DOHH2 (cell line): ENCODE measurements around the gene BCL2A1.

Source experiments
- H3F3A ChIP-seq: fragments of 200-600 bp; sonication (generic), shearing (Covaris generic); 2 replicates; pipeline ENCODE4 v1.6.0; 2016; ENCODE audit warnings: antibody characterized with exemption, mild to moderate bottlenecking; ENCODE audit not compliant: control insufficient read depth, insufficient read depth
- H3K27ac ChIP-seq: fragments of 200-600 bp; sonication (generic); 2 replicates; pipeline ENCODE4 v1.5.1; 2014; ENCODE audit warnings: low read depth, mild to moderate bottlenecking, low read length, moderate library complexity
- H3K27me3 ChIP-seq: fragments of 200-600 bp; sonication (generic); 2 replicates; pipeline ENCODE4 v1.6.1; 2014; ENCODE audit warnings: mild to moderate bottlenecking, low read length, mixed read lengths; ENCODE audit not compliant: control insufficient read depth
- H3K36me3 ChIP-seq: fragments of 200-600 bp; sonication (generic); 2 replicates; pipeline ENCODE4 v1.6.1; 2014; ENCODE audit warnings: mild to moderate bottlenecking, low read length, moderate library complexity, mixed read lengths; ENCODE audit not compliant: control insufficient read depth
- H3K4me1 ChIP-seq: fragments of 200-600 bp; sonication (generic); 2 replicates; pipeline ENCODE4 v1.6.1; 2014; ENCODE audit warnings: mild to moderate bottlenecking, low read length, mixed read lengths; ENCODE audit not compliant: control insufficient read depth
- H3K4me2 ChIP-seq: fragments of 200-600 bp; sonication (generic); 2 replicates; pipeline ENCODE4 v1.6.0; 2014; ENCODE audit warnings: mild to moderate bottlenecking, low read length, moderate library complexity
- H3K4me3 ChIP-seq: fragments of 200-600 bp; sonication (generic); 2 replicates; pipeline ENCODE4 v1.5.1; 2014; ENCODE audit warnings: mild to moderate bottlenecking, low read length, mixed read lengths
- H3K79me2 ChIP-seq: fragments of 200-600 bp; sonication (generic); 2 replicates; pipeline ENCODE4 v1.6.1; 2014; ENCODE audit warnings: mild to moderate bottlenecking, low read length, mixed read lengths; ENCODE audit not compliant: control insufficient read depth
- H3K9me2 ChIP-seq: fragments of 200-600 bp; sonication (generic); replicated peaks from 2 replicates; pipeline ENCODE4 v1.6.1; 2014; ENCODE audit warnings: mild to moderate bottlenecking, low read length, mixed read lengths; ENCODE audit not compliant: control insufficient read depth
- H3K9me3 ChIP-seq: fragments of 200-600 bp; sonication (generic); 2 replicates; pipeline ENCODE4 v1.6.1; 2014; ENCODE audit warnings: antibody characterized with exemption, low read length, mixed read lengths; ENCODE audit not compliant: control insufficient read depth, insufficient read depth
- H4K20me1 ChIP-seq: fragments of 200-600 bp; sonication (generic); 2 replicates; pipeline ENCODE4 v1.6.0; 2014; ENCODE audit warnings: low read depth, mild to moderate bottlenecking, antibody characterized with exemption, low read length, moderate library complexity; ENCODE audit not compliant: control insufficient read depth, insufficient read depth
- EZH2phosphoT487 ChIP-seq: fragments of 200-600 bp; sonication (generic); IDR thresholded peaks from 2 replicates; pipeline ENCODE4 v1.6.1; 2017; ENCODE audit warnings: borderline replicate concordance, mild to moderate bottlenecking, antibody characterized with exemption, low read length, moderate library complexity, mixed read lengths
- TF ChIP-seq, protein P1 (sequence below): fragments of 200-600 bp; sonication (generic); IDR thresholded peaks from one replicate; pipeline ENCODE4 v1.5.1; 2014; ENCODE audit warnings: antibody characterized with exemption, mild to moderate bottlenecking, low read depth, low read length; ENCODE audit not compliant: poor library complexity, severe bottlenecking

Gene BCL2A1

DNA sequence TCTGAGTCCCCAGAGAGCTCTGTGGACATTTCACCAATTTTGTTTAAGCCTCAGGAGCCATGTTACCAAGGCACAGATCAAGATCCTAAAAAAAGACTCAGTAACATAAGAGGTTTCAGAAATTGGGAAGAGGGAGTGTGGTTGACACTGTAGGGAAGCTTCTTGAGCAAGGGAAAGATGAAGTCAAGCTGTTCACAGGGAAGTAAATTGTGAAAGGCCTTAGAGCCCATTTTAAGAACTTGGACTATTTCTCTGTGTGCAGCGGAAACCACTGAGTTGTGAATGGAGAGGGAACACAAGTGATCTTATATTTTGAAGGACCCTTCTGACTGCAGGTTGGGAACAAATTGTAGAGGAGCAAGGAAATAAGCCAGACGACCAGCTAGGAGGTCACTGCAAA is 18.7 kb downstream of the BCL2A1 start:
- no peak overlapping the region for H3K4me2 ChIP-seq
- TF ChIP-seq, protein P1, sequence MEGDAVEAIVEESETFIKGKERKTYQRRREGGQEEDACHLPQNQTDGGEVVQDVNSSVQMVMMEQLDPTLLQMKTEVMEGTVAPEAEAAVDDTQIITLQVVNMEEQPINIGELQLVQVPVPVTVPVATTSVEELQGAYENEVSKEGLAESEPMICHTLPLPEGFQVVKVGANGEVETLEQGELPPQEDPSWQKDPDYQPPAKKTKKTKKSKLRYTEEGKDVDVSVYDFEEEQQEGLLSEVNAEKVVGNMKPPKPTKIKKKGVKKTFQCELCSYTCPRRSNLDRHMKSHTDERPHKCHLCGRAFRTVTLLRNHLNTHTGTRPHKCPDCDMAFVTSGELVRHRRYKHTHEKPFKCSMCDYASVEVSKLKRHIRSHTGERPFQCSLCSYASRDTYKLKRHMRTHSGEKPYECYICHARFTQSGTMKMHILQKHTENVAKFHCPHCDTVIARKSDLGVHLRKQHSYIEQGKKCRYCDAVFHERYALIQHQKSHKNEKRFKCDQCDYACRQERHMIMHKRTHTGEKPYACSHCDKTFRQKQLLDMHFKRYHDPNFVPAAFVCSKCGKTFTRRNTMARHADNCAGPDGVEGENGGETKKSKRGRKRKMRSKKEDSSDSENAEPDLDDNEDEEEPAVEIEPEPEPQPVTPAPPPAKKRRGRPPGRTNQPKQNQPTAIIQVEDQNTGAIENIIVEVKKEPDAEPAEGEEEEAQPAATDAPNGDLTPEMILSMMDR = no peak
- no peak for TF ChIP-seq EZH2phosphoT487
- H3K4me1 ChIP-seq = peaks cover 43% of the 10 kb centered on the region
- no peaks in the 10 kb centered on the region for H4K20me1 ChIP-seq
- H3K9me2 ChIP-seq = no peaks in the 10 kb centered on the region
- no peaks in the 10 kb centered on the region for H3K36me3 ChIP-seq
- no peaks in the 10 kb centered on the region for H3K9me3 ChIP-seq
- H3K79me2 ChIP-seq = no peaks in the 10 kb centered on the region
- H3K27me3 ChIP-seq = no peaks in the 10 kb centered on the region
- H3F3A ChIP-seq = peaks cover 10% of the 10 kb centered on the region
- H3K27ac ChIP-seq = no peak overlapping the region
- H3K4me3 ChIP-seq = no peak overlapping the region

DNA sequence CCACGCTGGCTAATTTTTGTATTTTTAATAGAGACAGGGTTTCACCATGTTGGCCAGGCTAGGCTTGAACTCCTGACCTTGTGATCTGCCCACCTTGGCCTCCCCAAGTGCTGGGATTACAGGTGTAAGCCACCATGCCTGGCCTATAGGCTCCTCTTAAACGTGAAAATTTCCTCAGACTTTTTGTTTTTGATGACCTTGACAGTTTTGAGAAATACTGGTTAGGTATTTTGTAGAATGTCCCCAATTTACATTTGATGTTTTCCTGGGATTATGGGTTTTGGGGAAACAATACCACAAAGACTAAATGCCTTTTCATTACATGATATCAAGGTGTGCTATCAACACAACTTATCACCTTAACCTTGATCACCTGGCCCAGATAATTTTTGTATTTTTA is 20.7 kb downstream of the BCL2A1 start:
- TF ChIP-seq, protein P1 = no peak
- TF ChIP-seq EZH2phosphoT487 = no peak
- H3K4me3 ChIP-seq = no peak overlapping the region
- no peaks in the 10 kb centered on the region for H3K36me3 ChIP-seq
- no peaks in the 10 kb centered on the region for H3K9me3 ChIP-seq
- no peaks in the 10 kb centered on the region for H3K9me2 ChIP-seq
- H3K4me2 ChIP-seq = no peak overlapping the region
- H3K79me2 ChIP-seq = no peaks in the 10 kb centered on the region
- H3F3A ChIP-seq = peaks cover 10% of the 10 kb centered on the region
- peaks cover 23% of the 10 kb centered on the region for H3K4me1 ChIP-seq
- H3K27me3 ChIP-seq = peaks cover 13% of the 10 kb centered on the region; the same call in 1 of the 2 replicates
- H4K20me1 ChIP-seq = no peaks in the 10 kb centered on the region
- no peak overlapping the region for H3K27ac ChIP-seq

GRCh38 chr15:79948761-79949160 is 22.2 kb downstream of the BCL2A1 start:
- Histone ChIP-seq H3K4me1 (peaks cover 9% of the 10 kb centered on the region), H3K79me2 (no peaks in the 10 kb centered on the region), H3K36me3 (no peaks in the 10 kb centered on the region), H3F3A (peaks cover 5% of the 10 kb centered on the region), H3K9me2 (no peaks in the 10 kb centered on the region), H3K4me2 (no peak overlapping the region), H3K4me3 (no peak overlapping the region), H4K20me1 (no peaks in the 10 kb centered on the region), H3K9me3 (no peaks in the 10 kb centered on the region), H3K27ac (no peak overlapping the region), H3K27me3 (peaks cover 13% of the 10 kb centered on the region; the same call in 1 of the 2 replicates)
- TF ChIP-seq EZH2phosphoT487 = no peak
- TF ChIP-seq, protein P1 = no peak
